Breast epithelium (tissue), 4 donors: ENCODE data around the gene SERGEF. TPM values are rescaled to one million over a fixed set of nuclear protein-coding genes. Genes with fewer than 3 reads are reported as not detected.
A peak's percentile ranks its signal among the peaks of the same experiment; 100 is the strongest.

Source experiments
- DNase-seq, 2 donors: peaks; one replicate each; pipeline ENCODE4 v3.0.0-alpha.2; 2019; ENCODE audit warnings: low spot score in 2 of 2
- H3K27ac ChIP-seq, 2 donors: fragments of 200-600 bp; sonication (generic) in 1 of 2; one replicate each; pipeline ENCODE4 v1.5.1; 2016 to 2019; ENCODE audit warnings: mild to moderate bottlenecking in 1 of 2
- H3K27me3 ChIP-seq, 2 donors: fragments of 200-600 bp; sonication (generic) in 1 of 2; one replicate each; pipeline versions ENCODE4 v1.5.1 to v1.6.0; 2017 to 2019; ENCODE audit warnings: control low read depth in 1 of 2, mild to moderate bottlenecking in 1 of 2
- H3K36me3 ChIP-seq: fragments of 200-600 bp; one replicate; pipeline ENCODE4 v1.5.1; 2019
- H3K4me1 ChIP-seq, 2 donors: fragments of 200-600 bp; sonication (generic); one replicate each; pipeline ENCODE4 v1.5.1; 2016 to 2019; ENCODE audit warnings: control low read depth in 1 of 2
- H3K4me3 ChIP-seq, 3 donors: fragments of 200-600 bp; sonication (generic); 1 replicate in 2 of 3; 2 replicates in 1 of 3; pipeline ENCODE4 v1.5.1; 2016 to 2019; ENCODE audit warnings: mild to moderate bottlenecking in 3 of 3, moderate library complexity in 2 of 3
- H3K9me3 ChIP-seq, 2 donors: fragments of 200-600 bp; sonication (generic) in 1 of 2; one replicate each; pipeline ENCODE4 v1.5.1; 2016 to 2019; ENCODE audit warnings: control low read depth in 1 of 2
- CTCF ChIP-seq, 3 donors: fragments of 450-650 bp; IDR thresholded peaks; one replicate each; pipeline ENCODE4 v1.5.1; 2016 to 2017; ENCODE audit warnings: antibody characterized with exemption in 3 of 3, mild to moderate bottlenecking in 3 of 3, moderate library complexity in 3 of 3
- POLR2A ChIP-seq: fragments of 450-650 bp; IDR thresholded peaks from one replicate; pipeline ENCODE4 v1.6.1; 2016; ENCODE audit warnings: antibody characterized with exemption, mild to moderate bottlenecking, moderate library complexity
- POLR2AphosphoS5 ChIP-seq, 3 donors: sonication (generic); formaldehyde crosslinking; IDR thresholded peaks; one replicate each; pipeline ENCODE4 v1.6.1; 2017; ENCODE audit warnings: antibody characterized with exemption in 3 of 3
- intact Hi-C: fragments of 100-400 bp; cut with DNase I; formaldehyde crosslinking; loops from one replicate; pipeline ENCODE4 v1.15.1; 2023; ENCODE audit warnings: low total_unique reads
- total RNA-seq, 3 donors: library from RNA; depleted of rRNA; stranded (reverse); fragments of >200 nt; gene quantifications; one replicate each; pipeline ENCODE4 v1.1.0, GENCODE V29; 2016

Gene SERGEF
- total RNA-seq, 3 donors from 2014 or later, result 31.8 to 47.5 (median 41.9) TPM

- no peak overlapping the region for H3K27ac ChIP-seq
- DNase-seq, result peak in 1 of 2 donors; percentile 9
- H3K4me3 ChIP-seq, result no peak overlapping the region
- H3K4me1 ChIP-seq, result no peaks in the 10 kb centered on the region
- intact Hi-C loops, result no loop called here
- peaks cover 0 to 8% of the 10 kb centered on the region in 2 donors for H3K27me3 ChIP-seq
- H3K36me3 ChIP-seq, result no peaks in the 10 kb centered on the region
- H3K9me3 ChIP-seq, result no peaks in the 10 kb centered on the region
- TF ChIP-seq POLR2A (no peak), POLR2AphosphoS5 (IDR thresholded peaks at IDR 0.05) (no peak), CTCF (IDR thresholded peaks at IDR 0.05) (no peak)
Observed at GRCh38 chr11:17743808-17744119, 269.1 kb downstream of the SERGEF start.

GRCh38 chr11:17743026-17743807 is 269.6 kb downstream of the SERGEF start:
- no peak overlapping the region for H3K27ac ChIP-seq
- H3K4me3 ChIP-seq, result no peak overlapping the region
- H3K36me3 ChIP-seq, result no peaks in the 10 kb centered on the region
- peak in 1 of 2 donors; percentile 14 for DNase-seq
- peaks cover 0 to 14% of the 10 kb centered on the region in 2 donors for H3K27me3 ChIP-seq
- intact Hi-C loops, result no loop called here
- H3K9me3 ChIP-seq, result no peaks in the 10 kb centered on the region
- TF ChIP-seq POLR2AphosphoS5 (IDR thresholded peaks at IDR 0.05) (no peak), CTCF (IDR thresholded peaks at IDR 0.05) (no peak), POLR2A (no peak)
- no peaks in the 10 kb centered on the region for H3K4me1 ChIP-seq

DNA sequence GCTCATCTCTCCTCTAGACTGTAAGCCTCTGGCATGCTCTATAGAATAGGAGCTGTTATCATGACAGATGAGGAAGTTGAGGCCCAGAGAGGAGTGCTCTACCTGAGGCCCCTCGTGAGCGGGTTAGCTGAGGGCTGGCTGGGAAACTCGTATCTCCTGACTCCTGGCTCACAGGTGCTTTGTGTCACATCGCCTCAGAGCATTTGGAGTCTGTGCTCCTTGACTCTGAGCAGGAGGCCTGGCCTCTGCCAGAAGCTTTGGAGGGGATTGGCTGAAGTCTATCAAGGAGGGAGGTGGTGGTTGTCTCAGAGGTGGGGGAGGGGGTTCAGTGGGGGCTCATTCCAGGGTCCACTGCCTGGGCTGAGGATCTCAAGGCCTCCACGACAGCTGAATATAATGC is 270.8 kb downstream of the SERGEF start:
- Histone ChIP-seq H3K27me3 (peaks cover 0 to 26% of the 10 kb centered on the region in 2 donors), H3K9me3 (no peaks in the 10 kb centered on the region), H3K27ac (no peak overlapping the region), H3K4me1 (no peaks in the 10 kb centered on the region), H3K36me3 (no peaks in the 10 kb centered on the region), H3K4me3 (no peak overlapping the region)
- DNase-seq, result no peak
- intact Hi-C loops, result no loop called here
- TF ChIP-seq POLR2A, result no peak
- no peak for TF ChIP-seq POLR2AphosphoS5 (IDR thresholded peaks at IDR 0.05)
- no peak for TF ChIP-seq CTCF (IDR thresholded peaks at IDR 0.05)

GRCh38 chr11:17741487-17741886 is 271.4 kb downstream of the SERGEF start:
- Histone ChIP-seq H3K27me3 (peaks cover under 1 to 31% of the 10 kb centered on the region in 2 donors), H3K4me1 (no peaks in the 10 kb centered on the region)
- peak in 1 of 2 donors; percentile 34 for DNase-seq

More at GRCh38 chr11:17741487-17741886, 271.4 kb downstream of the SERGEF start:
- Histone ChIP-seq H3K27ac (no peak overlapping the region), H3K9me3 (no peaks in the 10 kb centered on the region), H3K36me3 (no peaks in the 10 kb centered on the region), H3K4me3 (no peak overlapping the region)
- no peak for TF ChIP-seq CTCF (IDR thresholded peaks at IDR 0.05)
- no peak for TF ChIP-seq POLR2A
- no peak for TF ChIP-seq POLR2AphosphoS5 (IDR thresholded peaks at IDR 0.05)
- intact Hi-C loops, result no loop called here
